COR-L47 (cell line): ENCODE measurements around the gene PMEPA1.

ENCODE experiments used
- DNase-seq: peaks from one replicate; lab custom pipeline; 2025; lab: John Stamatoyannopoulos, UW

PMEPA1 gene

DNA sequence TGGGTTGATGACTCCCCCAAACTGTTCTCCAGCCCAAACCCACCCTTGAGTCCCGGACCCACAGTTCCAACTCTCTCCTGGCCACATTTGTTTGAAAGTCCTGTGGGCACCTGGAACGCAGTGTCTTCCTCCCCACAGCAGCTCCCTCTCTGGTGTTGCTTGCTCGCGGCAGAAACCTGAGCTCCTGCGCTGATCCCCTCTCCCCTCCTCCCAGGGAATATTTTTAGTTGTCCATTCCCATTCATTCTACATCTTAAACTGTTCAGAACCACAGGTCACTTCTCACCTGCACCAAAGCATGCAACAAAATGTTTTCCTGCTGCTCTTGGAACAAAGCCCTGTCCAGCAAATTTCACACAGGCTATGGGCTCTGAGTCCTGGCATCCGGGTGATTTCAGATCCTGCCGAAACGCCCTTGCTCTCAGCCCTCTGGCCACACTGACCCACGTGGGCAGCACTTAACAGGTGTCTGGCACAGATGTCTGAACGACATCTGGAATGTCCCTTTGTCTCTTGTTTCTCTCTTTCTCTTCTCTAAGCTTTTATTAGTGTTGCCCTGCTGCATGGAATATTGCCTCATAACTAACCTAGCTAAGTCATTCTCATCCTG lies 27.0 kb upstream of the PMEPA1 start:
- no peak for DNase-seq

DNA sequence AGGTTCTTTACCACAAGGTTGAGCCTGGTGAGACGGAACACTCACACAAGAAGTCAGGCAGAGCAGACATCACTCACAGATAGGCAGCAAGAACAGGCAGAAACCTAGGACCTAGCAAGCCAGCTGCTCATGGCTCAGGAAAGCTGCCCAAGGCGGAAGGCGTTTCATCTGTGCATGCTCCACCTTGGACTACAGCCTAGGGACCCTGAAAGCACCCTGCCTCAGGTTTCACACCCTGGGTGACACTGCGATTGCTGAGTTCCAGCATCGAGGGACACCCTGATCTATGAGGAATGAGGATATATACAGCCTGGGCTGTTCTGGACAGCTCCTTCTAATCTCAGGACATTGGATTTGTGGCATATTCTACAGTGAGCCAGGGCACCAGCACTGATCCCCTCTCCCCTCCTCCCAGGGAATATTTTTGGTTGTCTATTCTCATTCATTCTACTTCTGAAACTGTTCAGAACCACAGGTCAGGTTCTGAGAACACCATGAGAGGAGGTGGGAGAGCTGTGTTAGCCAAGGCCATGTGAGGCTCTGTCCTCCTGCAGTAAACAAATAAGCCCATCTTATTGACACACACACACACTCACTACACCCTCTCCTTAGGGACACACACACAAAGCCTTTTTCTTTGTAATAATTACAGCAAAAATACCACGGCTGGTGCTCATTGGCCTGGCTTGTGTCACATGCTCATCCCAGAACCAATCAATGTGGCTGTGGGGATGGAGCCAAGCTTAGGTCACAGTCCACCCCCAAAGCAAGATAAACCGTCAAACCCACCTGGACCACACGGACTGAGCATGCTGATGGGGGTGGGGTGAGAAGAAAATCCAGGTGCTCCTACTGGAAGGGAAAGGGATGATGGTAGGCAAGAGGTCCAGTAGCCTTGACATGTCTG lies 26.3 kb upstream of the PMEPA1 start:
- DNase-seq: no peak

DNA sequence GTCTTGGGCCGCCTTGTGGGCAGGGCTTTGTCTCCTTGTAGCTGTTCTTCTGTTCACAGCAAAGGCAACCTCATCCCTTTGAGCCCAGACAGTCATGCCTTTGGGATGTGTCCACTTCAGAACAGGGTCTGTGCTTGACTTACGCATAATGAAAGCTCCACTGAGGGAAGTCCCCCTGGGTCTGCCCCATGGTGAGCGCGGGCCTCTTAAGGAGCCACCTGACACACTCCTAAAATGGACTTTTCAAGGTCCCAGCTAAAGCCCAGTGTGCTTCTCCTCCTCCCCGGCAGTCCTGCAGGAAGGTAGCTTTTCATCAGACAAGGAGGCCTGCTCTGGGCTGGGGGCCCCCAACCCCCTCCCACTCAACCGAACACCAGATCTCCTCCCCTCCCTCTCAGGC lies 24.9 kb upstream of the PMEPA1 start:
- no peak for DNase-seq

DNA sequence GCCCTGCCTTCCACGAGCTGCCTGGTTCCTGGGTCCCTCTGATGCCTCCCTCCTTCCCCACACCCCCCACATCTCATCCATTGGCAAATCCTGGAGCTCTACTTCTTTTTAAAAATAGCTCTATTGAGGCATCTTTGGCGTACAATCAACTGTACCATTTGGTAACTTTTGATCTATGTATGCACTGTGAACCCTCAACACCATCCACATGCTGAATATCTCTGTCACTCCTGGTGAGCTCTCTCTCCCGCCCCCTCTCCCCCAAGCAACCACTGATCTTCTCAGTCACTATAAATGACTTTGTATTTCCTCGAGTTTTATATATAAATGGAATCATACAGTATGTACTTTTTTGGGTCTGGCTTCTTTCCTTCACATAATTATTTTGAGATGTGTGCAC lies 22.4 kb upstream of the PMEPA1 start:
- DNase-seq: no peak

- no peak for DNase-seq
Measured at GRCh38 chr20:57728762-57729161, 18.9 kb upstream of the PMEPA1 start.

GRCh38 chr20:57727863-57728262 lies 18.0 kb upstream of the PMEPA1 start:
- DNase-seq: no peak

DNA sequence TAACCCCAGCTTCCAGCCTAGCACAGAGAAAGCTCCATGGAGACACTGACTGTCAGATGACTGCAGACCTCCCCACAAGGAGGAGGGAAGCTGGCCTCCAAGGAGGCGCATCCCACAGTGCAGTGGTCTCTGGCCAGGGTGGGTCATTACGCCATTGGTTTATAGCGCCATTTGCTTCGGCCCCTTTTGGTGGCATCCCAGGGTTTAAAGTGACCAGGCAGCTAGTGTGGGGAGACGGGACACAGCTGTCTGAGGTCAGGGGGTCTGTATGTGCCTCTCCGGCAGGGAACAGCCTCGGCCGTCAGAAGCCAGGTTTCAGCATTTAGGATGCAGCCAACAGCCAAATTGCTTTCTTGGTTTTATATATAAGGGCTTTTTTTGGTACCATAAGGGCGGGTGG lies 15.8 kb upstream of the PMEPA1 start:
- no peak for DNase-seq

GRCh38 chr20:57724610-57725405 lies 15.0 kb upstream of the PMEPA1 start:
- no peak for DNase-seq

- DNase-seq: no peak
Measured at GRCh38 chr20:57723816-57724215, 14.0 kb upstream of the PMEPA1 start.

DNA sequence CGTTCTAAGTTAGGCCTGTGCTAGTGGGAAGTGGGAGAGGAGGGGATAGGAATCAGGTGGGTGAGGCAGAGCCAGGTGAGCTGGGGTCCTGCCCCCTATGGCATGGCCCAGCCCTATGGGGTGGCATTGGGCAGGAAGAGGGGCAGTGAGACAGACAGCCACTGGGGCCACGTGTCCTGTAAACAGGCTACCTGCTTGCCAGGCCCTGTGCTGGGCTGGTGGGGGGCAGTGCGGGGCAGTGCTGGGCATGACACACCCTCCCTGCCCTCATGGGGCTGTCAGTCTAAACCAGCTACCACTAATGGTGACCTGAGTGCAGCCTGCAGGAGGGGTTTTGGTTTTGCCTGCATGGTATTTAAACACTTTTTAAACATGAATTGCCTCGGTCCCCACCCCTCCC lies 10.1 kb upstream of the PMEPA1 start:
- no peak for DNase-seq

- peak; percentile 93 for DNase-seq
Measured at GRCh38 chr20:57718490-57719009, 8.7 kb upstream of the PMEPA1 start.

DNA sequence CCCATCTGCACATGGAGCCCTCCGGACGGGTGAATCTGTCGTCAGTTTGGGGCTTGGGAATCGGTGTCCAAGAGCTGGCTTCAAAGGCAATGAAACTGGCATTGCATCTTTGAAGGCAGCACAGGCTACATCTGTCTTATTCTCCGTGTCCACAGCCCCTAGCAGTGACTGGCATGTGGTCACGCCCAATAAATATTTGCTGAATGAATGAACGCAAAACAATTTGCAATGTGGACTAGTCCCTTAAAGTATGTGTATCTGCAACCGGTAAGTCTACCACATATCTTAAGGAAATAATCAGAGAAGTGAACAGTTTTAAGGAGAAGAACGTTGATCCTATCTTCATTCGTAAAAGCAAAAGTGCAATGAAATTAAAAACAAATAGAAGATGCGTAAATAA lies 8.0 kb upstream of the PMEPA1 start:
- no peak for DNase-seq

DNA sequence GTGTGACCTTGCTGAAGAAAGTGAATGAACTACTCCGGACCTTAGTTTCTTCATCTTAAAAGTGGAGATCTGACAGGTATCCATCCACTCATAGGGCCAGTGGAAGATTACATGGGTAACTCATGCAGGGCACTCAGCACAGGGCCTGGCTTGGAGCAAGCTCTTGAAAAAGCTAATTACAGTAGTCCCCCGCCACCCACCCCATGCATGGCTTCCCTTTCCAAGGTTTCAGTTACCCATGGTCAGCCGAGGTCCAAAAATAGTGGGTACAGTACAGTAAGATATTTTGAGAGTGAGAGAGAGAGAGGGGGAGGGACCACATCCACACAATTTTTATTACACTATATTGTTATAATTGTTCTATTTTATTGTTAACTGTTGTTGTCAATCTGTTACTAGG lies 7.1 kb upstream of the PMEPA1 start:
- DNase-seq: no peak

DNA sequence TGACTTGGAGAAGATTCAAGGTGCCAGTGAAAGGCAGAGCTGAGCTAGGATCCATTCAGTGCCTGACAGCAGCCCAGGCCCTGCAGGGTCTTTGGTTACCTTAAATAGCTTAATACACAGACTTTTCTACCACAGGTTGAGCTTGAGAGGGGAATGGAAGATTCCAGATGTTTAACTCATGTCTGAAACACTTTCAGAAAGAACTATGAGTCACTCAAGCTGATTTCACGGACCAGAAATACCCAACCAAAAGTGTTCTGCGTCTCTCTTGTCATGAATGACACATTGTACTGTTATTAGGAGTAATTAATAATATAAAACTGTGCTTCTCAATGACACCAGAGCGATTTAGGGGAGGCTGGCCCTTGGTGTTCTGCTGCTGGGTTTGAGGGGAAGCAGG lies 6.4 kb upstream of the PMEPA1 start:
- DNase-seq: no peak

DNA sequence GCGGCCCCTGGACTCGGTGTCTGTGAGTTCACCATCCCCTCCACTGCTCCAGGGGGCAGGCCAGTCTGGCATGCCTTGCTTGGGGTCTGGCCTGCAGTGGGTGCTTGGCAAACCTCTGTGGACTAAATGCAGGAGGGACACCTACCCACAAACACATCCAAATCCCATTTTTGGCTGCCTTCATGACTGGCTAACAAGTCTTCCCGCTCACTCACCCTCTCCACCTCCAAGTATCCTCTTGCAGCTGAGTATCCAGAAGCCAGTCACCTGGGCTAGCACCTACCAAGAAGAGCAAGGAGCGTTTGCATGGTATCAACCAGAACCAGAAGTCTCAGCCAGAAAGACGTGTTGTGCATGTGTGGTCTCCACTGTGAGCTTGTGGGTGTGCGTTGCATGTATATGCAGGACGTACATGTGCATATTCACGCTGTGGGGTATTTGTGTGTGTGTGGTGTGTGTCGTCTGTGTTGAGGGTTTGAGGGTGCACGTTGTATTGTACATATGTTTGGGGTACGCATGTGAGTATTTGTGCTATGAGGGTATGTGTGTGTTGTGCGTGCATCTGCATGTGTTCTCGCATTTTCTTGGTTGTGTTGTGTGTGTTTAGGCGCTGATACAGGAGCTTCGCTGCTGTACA lies 5.6 kb upstream of the PMEPA1 start:
- no peak for DNase-seq

DNA sequence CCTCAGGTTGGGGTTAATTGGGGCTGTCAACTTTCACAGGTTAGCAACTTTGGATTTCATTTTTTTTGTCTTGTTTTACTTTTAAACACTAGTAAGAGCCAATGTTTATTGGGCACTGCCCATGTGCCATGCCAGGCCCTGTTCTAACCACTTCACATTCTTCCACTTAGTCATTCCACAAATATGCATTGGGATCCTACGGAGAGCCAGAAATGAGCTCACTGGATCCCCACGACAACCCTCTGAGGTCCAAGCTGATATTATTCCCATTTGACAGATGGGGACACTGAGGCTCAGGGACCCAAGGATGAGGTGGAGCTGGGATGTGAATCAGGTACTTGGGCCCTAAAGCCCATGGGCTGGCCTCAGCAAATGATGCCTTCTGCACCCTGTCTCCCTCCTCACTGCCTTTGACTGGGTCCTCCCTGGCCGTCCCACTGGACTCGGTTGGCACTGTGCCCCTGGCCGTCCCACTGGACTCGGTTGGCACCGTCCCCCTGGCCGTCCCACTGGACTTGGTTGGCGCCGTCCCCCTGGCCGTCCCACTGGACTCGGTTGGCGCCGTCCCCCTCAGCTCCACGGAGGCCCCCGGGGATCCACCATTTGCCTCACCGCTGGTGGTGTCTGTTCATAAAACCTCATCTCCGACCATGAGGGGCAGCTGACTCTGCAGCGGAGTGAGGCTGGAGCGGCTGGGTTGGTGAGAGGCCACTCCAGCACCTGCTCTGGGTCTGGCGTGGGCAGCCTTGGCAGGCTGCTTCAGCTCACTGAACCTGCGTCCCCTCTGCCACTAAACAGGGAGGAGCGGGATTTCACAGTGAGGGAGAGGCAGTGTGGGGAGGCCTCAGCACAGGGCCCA lies 4.8 kb upstream of the PMEPA1 start:
- DNase-seq: no peak

GRCh38 chr20:57713951-57714350 lies 4.1 kb upstream of the PMEPA1 start:
- no peak for DNase-seq

GRCh38 chr20:57713505-57713903 lies 3.7 kb upstream of the PMEPA1 start:
- DNase-seq: no peak

- DNase-seq: no peak
Measured at GRCh38 chr20:57712851-57713504, 3.2 kb upstream of the PMEPA1 start.

- DNase-seq: no peak
Measured at GRCh38 chr20:57712341-57712740, 2.5 kb upstream of the PMEPA1 start.

GRCh38 chr20:57711826-57712225 lies 2.0 kb upstream of the PMEPA1 start:
- no peak for DNase-seq
